Adrenal gland (tissue), 12 donors: ENCODE results near the gene N4BP2L2. TPM values are rescaled to one million over a fixed set of nuclear protein-coding genes. Genes with fewer than 3 reads are reported as not detected.

Experiments used
- DNase-seq, 7 donors: peaks; one replicate each; pipeline ENCODE4 v3.0.0-alpha.2; 2019 to 2020
- H3K27ac ChIP-seq, 5 donors: fragments of 200-600 bp; sonication (generic) in 4 of 5; 1 replicate in 3 of 5; 2 replicates in 2 of 5; pipeline versions ENCODE4 v1.5.1 to v1.8.0; 2016 to 2020; ENCODE audit warnings: mild to moderate bottlenecking in 1 of 5
- H3K27me3 ChIP-seq: fragments of 200-600 bp; 2 replicates; pipeline ENCODE4 v1.8.0; 2021
- H3K36me3 ChIP-seq, 2 donors: fragments of 200-600 bp; replicated peaks in 1 of 2; 1 replicate in 1 of 2; 2 replicates in 1 of 2; pipeline versions ENCODE4 v1.5.1 to v1.8.0; 2018 to 2022
- H3K4me1 ChIP-seq, 2 donors: fragments of 200-600 bp; replicated peaks in 1 of 2; 1 replicate in 1 of 2; 2 replicates in 1 of 2; pipeline versions ENCODE4 v1.5.1 to v1.8.0; 2018 to 2021
- H3K4me3 ChIP-seq, 4 donors: fragments of 200-600 bp; sonication (generic) in 3 of 4; one replicate each; pipeline ENCODE4 v1.5.1; 2016 to 2018
- H3K9me3 ChIP-seq, 3 donors: fragments of 200-600 bp; sonication (generic) in 1 of 3; replicated peaks in 1 of 3; 1 replicate in 2 of 3; 2 replicates in 1 of 3; pipeline versions ENCODE4 v1.5.1 to v1.8.0; 2016 to 2021
- POLR2A ChIP-seq, 2 donors: fragments of 450-650 bp; IDR thresholded peaks; one replicate each; pipeline ENCODE4 v1.6.1; 2017; ENCODE audit warnings: antibody characterized with exemption in 2 of 2, mild to moderate bottlenecking in 2 of 2, moderate library complexity in 1 of 2
- WGBS, 4 donors: extraction: QIAGEN DNeasy Blood & Tissue Kit in 2 of 4; methylation state at CpG; one replicate each; pipeline versions ENCODE4 v1.1.5 to v1.1.7; 2013 to 2017; 5-methylcytosine and 5-hydroxymethylcytosine counted together
- intact Hi-C, 2 donors: fragments of 100-400 bp; cut with DNase I; formaldehyde crosslinking; loops; one replicate each; pipeline versions ENCODE4 v1.14.1 to v1.15.0; 2022 to 2023
- polyA plus RNA-seq, 3 donors: library from polyadenylated mRNA; stranded (reverse); fragments of 200-250 nt in 2 of 3; fragments of 350-450 nt in 1 of 3; fragmentation: Illumina TruSeq in 1 of 3; extraction: RNeasy Lipid Tissue Mini Kit (QIAGEN cat#74804) in 1 of 3; gene quantifications; one replicate each; pipeline ENCODE4 v1.2.3, GENCODE V29; 2013 to 2014
- total RNA-seq, 9 donors: library from RNA; depleted of rRNA in 4 of 9; stranded (reverse); fragments of >200 nt in 4 of 9; fragments of 120-200 nt in 1 of 9; fragmentation: NEBNext Ultra II Directional in 1 of 9; extraction: Animal tissue kit (Norgen Biotek cat#: 25700) in 1 of 9; gene quantifications; one replicate each; pipeline versions ENCODE4 v1.1.0 to v1.2.4, GENCODE V29; 2013 to 2023
- TF ChIP-seq, protein P1 (sequence below), 6 experiments: fragments of 450-650 bp in 4 of 6; fragments of 200-600 bp in 2 of 6; sonication (generic) in 1 of 6; IDR thresholded peaks; 1 replicate in 5 of 6; 2 replicates in 1 of 6; pipeline versions ENCODE4 v1.5.1 to v1.8.0; 2016 to 2021; ENCODE audit warnings: antibody characterized with exemption in 6 of 6, mild to moderate bottlenecking in 2 of 6, moderate library complexity in 1 of 6
- donor health status: healthy with polysubstance abuse.
- donor health status: Bipolar disorder and iron deficiency.
- donor health status: DM: yes; HTN: yes; CAD: no.
- donor health status: DM: no; HTN: no; CAD: no.
- donor health status: DM: no; HTN: no; CAD: no.
- donor health status: DM: yes; HTN: yes; CAD: no.

Gene N4BP2L2
- total and polyA plus RNA-seq, 12 donors = 34.1 to 321 (median 117) TPM

DNA sequence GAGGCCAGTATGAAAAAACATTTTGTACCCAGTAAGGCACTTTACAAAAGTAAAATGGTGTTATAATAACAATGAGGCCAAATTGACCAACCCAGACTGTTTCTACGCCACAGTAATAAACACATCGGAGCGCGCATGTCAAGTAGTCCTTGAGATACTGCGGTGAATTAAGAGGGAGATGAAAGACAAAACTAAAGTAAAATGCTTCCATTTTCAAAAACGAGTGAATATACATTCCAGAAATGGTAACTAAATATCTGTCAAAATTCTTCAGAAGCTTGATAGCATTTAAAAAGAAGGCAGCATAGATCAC, 129.6 kb downstream of the N4BP2L2 start:
- 92 to 96% (median 94%) methylated on average over 6 of the region's 6 CpGs for WGBS, 4 donors
- H3K27me3 ChIP-seq = no peaks in the 10 kb centered on the region
- no peaks in the 10 kb centered on the region for H3K9me3 ChIP-seq
- no peaks in the 10 kb centered on the region for H3K4me1 ChIP-seq
- no peak overlapping the region for H3K27ac ChIP-seq
- TF ChIP-seq, protein P1, sequence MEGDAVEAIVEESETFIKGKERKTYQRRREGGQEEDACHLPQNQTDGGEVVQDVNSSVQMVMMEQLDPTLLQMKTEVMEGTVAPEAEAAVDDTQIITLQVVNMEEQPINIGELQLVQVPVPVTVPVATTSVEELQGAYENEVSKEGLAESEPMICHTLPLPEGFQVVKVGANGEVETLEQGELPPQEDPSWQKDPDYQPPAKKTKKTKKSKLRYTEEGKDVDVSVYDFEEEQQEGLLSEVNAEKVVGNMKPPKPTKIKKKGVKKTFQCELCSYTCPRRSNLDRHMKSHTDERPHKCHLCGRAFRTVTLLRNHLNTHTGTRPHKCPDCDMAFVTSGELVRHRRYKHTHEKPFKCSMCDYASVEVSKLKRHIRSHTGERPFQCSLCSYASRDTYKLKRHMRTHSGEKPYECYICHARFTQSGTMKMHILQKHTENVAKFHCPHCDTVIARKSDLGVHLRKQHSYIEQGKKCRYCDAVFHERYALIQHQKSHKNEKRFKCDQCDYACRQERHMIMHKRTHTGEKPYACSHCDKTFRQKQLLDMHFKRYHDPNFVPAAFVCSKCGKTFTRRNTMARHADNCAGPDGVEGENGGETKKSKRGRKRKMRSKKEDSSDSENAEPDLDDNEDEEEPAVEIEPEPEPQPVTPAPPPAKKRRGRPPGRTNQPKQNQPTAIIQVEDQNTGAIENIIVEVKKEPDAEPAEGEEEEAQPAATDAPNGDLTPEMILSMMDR (IDR thresholded peaks at IDR 0.05) = no peak
- no peak for TF ChIP-seq POLR2A (IDR thresholded peaks at IDR 0.05)
- intact Hi-C loops = no loop called here
- no peak for DNase-seq
- no peaks in the 10 kb centered on the region for H3K36me3 ChIP-seq
- H3K4me3 ChIP-seq = no peak overlapping the region

DNA sequence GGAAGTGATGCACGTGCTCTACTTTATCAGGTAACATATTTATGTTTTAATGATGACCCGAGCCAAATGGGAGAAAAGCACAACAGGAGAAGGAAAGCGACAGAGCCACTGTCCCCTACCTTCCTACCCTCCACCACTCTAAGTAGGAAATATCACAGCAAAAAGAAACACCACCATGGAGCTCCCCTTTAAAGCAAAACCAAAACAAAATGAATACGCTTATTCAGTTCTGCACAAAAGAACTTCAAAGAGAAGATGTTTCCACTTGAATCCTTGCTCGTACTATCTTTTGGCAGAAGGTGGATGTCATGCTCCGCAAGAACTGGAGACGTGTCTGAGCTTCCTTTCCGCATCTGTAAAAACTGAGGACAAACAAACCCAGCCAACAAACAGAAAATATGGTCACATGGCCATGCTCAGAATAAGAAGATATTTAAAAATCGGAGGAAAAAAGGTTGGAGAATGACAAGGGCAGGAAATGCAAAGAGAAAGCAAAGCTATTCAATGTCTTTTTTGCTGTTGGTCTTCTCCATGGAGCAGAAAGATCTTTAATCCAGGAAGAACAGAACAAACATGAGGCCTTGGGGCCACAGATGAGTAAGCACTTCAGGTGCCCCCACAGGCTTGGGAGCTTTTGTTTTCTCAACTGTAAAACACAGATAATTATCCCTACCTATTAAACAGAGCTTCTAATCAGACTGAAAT, 130.1 kb downstream of the N4BP2L2 start:
- intact Hi-C loops = no loop called here
- WGBS, 4 donors = 90 to 94% (median 92%) methylated on average over 9 of the region's 9 CpGs
- no peaks in the 10 kb centered on the region for H3K27me3 ChIP-seq
- no peak for DNase-seq
- no peaks in the 10 kb centered on the region for H3K4me1 ChIP-seq
- H3K4me3 ChIP-seq = no peak overlapping the region
- no peak for TF ChIP-seq POLR2A (IDR thresholded peaks at IDR 0.05)
- TF ChIP-seq, protein P1 (IDR thresholded peaks at IDR 0.05) = no peak
- no peaks in the 10 kb centered on the region for H3K9me3 ChIP-seq
- no peaks in the 10 kb centered on the region for H3K36me3 ChIP-seq
- no peak overlapping the region for H3K27ac ChIP-seq

DNA sequence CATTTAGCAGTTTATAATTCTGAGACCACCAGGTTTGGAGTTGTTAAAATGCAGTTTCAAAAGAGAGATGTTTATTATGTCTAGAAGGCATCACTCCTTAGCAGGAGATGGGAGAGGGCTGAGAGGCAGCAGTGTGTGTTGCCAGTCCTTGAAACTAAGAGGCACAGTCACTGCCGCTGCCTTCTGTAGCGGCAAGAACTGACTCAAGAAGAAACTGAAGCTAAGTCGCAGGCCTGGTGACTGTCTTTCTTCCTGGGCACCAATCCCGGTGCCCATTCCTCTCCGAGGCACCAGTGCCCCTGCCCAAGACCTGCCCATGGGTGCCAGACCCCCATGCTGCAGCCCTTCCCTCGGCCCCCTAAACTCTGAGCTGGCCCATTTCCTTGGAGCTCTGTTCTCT, 130.7 kb downstream of the N4BP2L2 start:
- WGBS, 4 donors = 86 to 99% (median 95%) methylated on average over 5 to 6 of the region's 6 CpGs
- DNase-seq = no peak
- no peaks in the 10 kb centered on the region for H3K27me3 ChIP-seq
- H3K4me1 ChIP-seq = no peaks in the 10 kb centered on the region
- no peaks in the 10 kb centered on the region for H3K36me3 ChIP-seq
- H3K4me3 ChIP-seq = no peak overlapping the region
- TF ChIP-seq POLR2A (IDR thresholded peaks at IDR 0.05) = no peak
- TF ChIP-seq, protein P1 (IDR thresholded peaks at IDR 0.05) = no peak
- no peaks in the 10 kb centered on the region for H3K9me3 ChIP-seq
- no peak overlapping the region for H3K27ac ChIP-seq
- intact Hi-C loops = no loop called here

DNA sequence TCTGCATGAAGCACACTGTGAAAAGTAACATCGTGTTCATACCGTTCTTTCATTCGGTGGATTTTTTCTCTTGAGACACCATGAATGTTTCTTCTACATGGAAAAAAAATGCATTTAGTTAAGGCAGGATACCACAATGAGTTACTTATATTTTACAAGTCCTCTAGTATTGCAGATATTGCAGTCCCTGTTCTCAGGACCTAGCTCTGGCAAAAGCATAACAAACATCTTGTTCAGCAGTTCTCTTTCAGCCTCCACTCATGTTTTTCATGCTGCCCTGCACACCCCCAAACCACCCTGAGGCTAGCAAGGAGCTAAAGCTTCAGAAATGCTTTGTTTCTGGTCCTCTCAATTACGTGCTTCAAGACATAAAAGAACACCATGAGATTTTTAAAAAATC, 135.5 kb downstream of the N4BP2L2 start:
- TF ChIP-seq POLR2A (IDR thresholded peaks at IDR 0.05) = no peak
- TF ChIP-seq, protein P1 (IDR thresholded peaks at IDR 0.05) = no peak
- intact Hi-C loops = no loop called here

More for the DNA sequence above, 135.5 kb downstream of the N4BP2L2 start:
- DNase-seq = no peak
- H3K27ac ChIP-seq = no peak overlapping the region
- WGBS, 4 donors = 90 to 95% (median 91%) methylated on average over 4 of the region's 4 CpGs
- no peaks in the 10 kb centered on the region for H3K9me3 ChIP-seq
- H3K27me3 ChIP-seq = no peaks in the 10 kb centered on the region
- no peak overlapping the region for H3K4me3 ChIP-seq
- H3K4me1 ChIP-seq = no peaks in the 10 kb centered on the region
- H3K36me3 ChIP-seq = no peaks in the 10 kb centered on the region
